HuH-7 (cell line): Measurements from ENCODE around the gene RABGAP1L.
A peak's percentile ranks its signal among the peaks of the same experiment; 100 is the strongest.
"Not testable (repeated sequence)": the region's sequence is repeated elsewhere in the genome, so short reads cannot be mapped to it uniquely, and the experiment has no call there.

ENCODE experiments used
- DNase-seq: peaks from one replicate; pipeline ENCODE4 v3.0.0; 2011; ENCODE audit warnings: low spot score

Gene RABGAP1L

DNA sequence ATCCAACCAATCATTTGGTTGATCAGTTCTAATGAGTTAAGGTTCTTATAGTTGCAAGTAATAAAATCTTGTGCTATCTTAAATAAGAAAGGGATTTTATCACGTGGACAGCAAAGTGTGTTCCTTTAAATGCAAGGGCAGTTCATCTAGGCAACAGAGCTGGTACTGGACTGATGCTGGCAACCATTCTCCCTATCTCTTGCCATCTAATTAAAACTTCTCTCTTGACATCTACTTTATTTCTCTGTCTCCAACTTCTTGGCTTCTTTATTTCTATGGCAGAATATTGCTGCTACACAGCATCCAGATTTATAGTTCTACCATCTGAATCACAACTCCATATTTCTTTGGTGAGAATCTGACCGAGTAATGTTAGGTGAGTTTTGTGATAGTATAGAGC lies 725.2 kb downstream of the RABGAP1L start:
- no peak for DNase-seq

DNA sequence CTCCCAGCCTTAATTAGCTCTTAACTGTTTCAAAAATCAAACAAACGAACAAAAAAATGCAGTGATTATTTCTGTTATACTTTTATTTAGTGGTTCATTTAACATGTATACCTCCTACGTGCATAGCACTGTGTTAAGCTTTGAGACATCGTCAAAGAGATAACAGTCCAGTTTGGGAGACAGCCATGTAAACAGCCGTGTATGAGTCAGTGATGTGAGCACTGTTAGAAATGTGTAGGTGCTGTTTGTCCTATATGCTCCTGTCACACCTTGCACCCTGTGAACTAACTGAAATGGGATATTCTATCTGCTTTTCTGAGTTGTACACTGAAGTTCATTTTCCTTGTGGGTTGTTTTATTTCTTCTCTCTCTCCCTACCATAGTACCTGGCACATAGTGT lies 730.7 kb downstream of the RABGAP1L start:
- no peak for DNase-seq

DNA sequence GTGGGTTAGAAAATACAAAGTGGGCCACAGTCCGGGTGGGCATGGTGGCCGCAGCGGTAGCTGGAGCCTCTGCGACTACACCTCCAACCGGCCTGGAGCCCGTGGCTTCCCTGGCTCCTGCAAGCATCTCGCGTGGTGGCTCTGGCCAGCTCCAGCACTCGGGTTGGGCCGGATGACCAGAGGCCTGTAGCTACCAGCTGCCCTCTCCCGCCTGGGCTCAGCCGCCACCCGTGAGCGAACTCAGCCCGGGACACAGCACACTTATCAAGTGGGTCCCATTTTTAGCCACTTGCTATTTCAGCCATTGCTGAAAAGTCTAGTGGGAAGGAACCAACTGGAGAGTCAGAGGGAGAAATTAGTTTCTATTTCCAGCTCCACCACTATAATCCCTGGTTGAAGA lies 732.7 kb downstream of the RABGAP1L start:
- DNase-seq: no peak

DNA sequence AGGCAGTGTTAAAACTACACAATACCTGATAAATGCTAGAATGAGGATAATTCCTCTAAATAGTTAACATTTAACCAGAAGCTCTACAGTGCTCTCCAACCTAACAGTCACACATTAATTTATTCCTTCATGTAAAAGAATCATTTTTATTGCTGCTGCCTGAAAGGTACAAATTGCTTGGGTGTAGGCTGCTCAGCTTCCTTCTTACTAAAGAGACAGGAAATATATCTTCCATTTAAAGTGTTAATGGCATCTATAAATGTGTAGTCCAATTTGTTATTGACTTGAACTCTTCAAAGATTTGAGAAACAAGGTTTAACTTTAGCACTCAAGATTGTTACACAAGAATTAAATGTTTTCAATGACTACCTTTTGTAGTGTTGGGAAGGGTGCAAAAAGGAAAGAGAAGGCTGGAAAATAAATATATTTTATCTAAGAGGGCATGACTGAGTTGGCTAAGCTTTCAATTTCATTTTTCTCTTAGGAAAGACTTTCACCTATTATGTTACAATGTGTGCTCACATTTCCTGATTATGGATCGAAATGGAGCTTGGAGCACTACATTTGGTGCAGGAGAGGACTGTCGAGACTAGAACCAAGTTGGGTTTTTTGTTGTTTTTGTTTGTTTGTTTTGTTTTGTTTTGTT lies 734.9 kb downstream of the RABGAP1L start:
- DNase-seq: no peak

DNA sequence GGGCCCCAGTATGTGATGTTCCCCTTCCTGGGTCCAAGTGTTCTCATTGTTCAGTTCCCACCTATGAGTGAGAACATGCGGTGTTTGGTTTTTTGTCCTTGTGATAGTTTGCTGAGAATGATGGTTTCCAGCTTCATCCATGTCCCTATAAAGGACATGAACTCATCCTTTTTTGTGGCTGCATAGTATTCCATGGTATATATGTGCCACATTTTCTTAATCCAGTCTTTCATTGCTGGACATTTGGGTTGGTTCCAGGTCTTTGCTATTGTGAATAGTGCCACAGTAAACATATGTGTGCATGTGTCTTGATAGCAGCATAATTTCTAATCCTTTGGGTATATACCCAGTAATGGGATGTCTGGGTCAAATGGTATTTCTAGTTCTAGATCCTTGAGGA lies 736.3 kb downstream of the RABGAP1L start:
- not testable (repeated sequence) for DNase-seq

DNA sequence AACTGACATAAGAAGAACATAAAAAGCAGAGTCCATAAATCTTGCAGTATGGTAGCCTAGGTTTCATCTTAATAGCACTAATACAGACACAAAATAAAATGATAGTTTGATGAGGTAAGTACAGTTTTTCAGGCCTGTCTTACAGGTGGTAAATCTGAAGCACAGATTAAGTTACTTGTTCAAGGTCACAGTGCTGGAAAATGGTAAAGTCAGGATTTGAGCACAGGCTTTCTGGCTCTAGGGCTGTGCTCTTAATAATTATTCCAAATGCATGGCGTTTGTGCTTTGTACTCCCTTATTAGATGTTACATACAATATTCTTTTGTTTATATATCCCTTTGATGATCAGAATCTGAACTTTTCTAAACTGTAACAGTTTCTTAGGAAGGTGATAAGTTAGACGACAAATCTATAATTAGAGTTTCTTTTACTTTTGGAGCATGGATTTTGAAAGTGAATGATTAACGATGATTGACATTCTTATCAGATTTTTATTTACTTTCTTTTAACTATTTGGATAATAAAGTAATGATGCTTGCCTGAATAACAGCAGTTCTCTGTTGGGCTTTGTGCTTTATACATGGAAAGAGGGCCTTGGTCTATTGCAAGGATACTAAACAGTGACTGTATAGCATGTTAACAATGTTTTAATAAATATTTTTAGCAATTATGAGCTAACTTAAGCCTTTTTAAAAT lies 738.9 kb downstream of the RABGAP1L start:
- DNase-seq: peak; percentile 26

DNA sequence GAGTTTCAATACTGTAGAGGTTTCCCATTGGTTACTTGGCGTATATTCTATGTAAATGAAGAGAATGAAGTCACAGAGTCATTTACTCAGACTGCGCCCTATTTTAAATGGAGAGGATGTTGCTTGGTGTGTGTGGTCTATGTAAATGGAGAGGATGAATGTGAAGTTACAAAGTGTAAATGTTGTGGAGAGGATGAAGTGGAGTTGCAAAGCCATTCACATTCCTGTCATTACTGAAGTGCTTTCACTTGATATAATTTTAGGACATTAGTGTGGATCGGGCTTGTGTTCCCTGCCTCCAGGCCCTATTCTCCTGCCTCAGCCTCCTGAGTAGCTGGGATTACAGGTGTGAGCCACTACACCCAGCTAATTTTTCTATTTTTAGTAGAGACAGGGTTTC lies 741.0 kb downstream of the RABGAP1L start:
- DNase-seq: no peak

DNA sequence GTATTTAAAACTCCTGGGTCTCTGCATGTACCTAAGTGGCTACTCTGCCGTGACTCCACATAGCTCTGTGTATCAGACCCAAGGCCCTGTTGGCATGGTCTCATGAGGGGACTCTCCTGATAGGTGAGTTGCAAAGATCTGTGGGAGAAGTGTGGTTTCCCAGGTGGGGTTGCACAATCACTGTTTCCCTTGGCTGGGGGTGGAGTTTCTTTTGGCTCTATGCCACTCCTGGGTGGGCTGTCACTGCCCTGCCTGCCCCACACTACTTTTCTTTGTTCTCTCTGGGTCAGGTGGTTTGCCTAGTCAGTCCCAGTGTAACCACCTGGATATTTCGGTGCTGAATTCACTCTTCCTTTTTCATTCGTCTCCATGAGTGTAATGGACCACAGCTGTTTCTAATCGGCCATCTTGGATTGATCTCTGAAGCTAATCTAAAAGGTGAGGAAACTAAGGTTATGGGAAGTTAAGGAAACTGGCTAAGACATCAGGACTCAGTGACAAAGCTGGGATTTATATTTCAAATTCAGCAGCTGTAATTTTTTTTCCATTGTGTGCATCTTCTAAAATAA lies 743.3 kb downstream of the RABGAP1L start:
- DNase-seq: no peak

DNA sequence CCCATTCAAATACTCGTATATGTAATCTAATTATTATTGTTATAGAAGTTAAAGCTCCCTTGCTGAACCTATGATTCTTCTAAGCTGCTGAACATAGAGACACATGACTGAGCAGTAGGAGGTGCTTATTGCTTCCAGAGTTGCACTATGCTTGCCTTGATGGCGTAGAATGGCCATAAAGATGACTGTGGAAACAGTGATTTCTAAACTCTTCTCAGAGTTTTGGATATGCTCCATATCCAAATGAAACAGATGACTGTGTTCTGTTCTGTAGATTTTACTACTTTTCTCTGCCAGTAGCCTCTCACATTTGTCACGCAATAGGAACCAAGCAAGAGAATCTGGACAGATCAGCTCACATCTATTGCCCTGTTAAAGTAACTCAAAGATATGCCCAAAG lies 752.3 kb downstream of the RABGAP1L start:
- no peak for DNase-seq

DNA sequence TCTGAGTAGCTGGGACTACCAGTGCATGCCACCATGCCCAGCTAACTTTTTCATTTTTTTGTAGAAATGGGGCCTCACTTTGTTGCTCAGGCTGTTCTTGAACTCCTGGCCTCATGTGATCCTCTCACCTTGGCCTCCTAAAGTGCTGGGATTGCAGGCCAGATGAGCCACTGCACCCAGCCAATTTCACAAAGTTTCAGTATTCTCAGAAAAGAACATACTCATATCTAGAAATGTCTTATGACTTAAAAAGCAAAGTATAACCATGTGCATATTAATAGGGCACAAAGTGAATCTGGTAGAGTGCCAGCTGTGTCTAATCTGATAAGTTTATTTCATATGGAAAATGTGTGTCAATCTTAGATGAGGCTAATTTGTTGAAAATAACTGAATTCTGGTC lies 752.9 kb downstream of the RABGAP1L start:
- no peak for DNase-seq

DNA sequence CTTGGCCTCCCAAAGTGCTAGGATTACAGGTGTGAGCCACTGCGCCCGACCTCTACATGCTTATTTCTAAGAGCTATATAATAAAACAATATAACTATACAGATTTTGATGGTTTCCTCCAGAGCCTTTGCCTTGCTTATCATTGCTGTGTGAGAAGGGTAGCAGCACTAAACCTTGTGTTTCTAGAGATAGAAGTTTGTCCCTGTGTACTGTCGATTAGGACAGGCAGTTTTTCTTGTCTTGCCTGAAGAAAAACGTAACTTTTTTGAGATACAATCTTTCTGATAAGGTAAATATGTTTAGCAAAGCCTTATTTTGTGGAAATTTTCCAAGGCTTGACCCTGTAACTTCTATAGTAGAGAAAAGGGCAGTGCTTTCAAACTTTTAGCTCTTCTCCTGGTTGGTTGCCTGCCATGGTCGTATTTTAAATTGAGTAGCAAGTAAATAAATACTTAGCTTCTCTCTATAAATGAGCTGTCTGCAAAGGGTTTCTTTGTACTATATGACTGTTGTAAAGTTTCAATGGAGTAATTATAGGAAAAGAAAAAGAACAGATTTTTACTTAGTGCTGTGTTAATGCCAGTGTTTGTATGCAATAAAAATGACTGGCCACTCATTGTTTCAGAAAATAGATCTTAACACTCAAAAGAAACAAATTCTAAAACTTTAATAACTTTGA lies 754.0 kb downstream of the RABGAP1L start:
- DNase-seq: no peak

DNA sequence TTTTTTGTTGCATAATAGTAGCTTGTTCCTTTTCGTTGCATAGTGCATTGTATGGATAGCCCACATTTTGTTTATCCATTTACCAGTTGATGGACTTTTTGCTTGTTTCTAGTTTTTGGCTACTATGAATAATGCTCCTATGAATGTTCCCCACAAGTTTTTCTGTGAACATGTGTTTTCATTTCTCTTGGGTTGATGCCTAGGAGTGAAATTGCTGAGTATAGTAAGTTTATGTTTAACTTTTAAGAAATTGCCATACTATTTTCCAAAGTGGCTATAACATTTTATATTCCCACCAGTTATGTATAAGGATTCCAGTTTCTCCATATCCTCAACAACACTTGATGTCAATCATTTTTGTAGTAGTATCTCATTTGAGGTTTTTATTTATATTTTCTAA lies 755.7 kb downstream of the RABGAP1L start:
- DNase-seq: no peak

DNA sequence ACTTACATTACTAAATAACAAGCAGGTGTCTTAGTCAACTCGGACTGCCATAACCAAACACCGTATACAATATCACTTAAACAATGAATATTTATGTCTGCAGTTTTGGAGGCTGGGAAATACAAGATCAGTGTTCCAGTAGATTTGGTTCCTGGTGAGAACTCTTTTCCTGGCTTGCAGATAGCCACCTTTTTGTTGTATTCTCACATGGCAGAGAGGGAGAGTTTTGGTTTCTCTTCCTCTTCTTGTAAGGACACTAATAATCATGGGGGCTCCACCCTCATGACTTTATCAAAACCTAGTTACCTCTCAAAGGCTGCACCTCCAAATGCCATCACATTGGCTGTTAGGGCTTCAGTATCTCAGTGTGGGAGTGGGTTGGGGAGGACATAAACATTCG lies 757.5 kb downstream of the RABGAP1L start:
- DNase-seq: no peak

DNA sequence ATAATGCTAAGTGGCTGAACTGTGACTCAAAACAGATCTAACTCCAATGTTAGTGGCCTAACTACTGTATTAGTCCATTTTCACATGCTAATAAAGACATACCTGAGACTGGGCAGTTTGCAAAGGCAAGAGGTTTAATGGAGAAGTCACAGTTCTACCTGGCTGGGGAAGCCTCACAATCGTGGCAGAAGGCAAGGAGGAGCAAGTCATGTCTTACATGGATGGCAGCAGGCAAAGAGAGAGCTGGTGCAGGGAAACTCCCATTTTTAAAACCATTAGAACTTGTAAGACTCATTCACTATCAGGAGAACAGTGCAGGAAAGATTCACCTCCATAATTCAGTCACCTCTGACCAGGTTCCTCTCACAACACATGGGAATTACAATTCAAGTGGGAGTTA lies 760.8 kb downstream of the RABGAP1L start:
- no peak for DNase-seq

DNA sequence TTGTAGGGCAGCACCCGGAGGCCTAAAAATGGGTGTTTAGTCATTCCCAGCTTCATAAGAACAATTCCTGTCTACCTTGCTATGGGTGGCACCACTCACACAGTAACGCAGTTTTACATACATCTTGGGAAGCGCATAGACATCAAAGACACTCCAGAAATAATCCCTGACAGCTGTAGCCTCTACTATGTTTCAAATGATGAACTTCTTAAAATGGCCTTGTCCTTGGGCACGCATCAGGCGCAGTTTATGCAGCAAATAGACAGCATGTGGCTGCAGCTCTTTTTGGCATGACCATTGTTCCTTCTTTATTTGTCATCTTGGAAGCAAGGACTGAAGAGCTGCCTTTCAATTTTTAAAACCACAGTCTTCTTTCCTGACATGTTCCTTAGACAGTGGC lies 762.8 kb downstream of the RABGAP1L start:
- DNase-seq: no peak

DNA sequence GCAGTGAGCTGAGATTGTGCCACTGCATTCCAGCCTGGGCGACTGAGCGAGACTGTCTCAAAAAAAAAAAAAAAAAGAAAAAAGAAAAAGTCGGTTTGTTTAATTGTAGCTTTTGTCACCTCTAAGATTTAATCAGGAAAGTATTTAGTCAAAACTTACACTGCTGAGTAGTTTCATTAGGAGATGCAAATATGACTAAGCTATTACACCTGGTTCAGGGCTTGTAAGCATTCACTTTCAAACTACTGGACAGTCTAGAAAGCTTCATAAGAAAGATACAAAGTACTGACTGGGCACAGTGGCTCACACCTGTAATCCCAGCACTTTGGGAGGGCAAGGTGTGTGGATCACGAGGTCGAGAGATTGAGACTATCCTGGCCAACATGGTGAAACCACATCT lies 764.5 kb downstream of the RABGAP1L start:
- no peak for DNase-seq

DNA sequence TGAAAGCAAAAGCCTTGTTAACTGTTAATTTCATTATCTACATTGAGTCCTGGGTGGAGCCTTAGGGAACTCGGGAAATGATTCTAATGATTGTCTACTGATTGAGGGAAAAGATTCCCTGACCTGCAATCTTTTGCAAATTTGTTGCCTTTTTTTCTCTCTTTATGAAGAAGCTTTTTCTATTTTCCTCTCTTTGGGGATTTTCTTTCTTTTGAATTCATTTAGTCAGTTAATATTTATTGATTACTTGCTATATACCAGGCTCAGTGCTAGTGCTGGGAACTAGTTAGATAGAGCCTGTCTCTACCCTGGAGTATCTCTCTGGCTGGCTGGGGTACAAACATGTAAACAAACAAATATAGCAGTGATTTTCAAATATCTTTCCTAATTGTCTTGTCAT lies 769.2 kb downstream of the RABGAP1L start:
- DNase-seq: no peak

DNA sequence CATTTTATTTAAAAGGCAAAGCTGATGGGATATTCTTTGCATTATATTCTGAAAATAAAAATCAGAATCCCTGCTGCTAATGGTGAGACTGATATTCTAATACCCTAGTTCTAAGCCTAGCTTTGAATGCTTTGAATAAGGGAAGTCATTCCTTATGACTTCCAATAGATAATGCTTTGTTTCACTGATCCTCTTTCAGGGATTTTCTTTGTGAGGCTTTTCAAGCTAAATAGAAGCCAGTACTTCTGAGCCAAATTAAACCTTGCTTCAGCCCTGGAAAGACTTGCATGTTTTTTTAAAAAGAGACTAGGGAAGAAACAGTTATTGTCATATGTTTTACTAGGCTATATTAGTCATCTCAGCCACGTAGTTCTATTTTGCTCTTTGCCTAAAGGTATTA lies 771.9 kb downstream of the RABGAP1L start:
- DNase-seq: no peak

DNA sequence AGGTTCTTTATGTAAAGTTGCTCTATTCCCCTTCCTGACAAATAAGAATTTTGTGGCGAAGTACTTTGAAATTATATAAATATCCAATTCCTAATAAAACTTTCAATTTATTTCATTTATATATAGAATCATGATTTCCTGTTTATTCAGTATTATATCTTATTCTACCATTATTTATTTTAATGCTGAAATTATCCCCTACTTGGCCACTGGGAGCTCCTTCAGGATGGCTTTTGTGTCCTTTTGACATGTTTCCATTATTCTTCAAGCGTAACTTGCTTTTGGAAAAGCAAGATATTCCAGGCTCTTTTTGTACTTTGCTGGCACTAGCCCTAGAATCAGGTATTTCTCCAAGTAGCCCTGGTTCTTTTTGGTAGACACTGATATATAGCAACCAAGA lies 773.3 kb downstream of the RABGAP1L start:
- DNase-seq: no peak

DNA sequence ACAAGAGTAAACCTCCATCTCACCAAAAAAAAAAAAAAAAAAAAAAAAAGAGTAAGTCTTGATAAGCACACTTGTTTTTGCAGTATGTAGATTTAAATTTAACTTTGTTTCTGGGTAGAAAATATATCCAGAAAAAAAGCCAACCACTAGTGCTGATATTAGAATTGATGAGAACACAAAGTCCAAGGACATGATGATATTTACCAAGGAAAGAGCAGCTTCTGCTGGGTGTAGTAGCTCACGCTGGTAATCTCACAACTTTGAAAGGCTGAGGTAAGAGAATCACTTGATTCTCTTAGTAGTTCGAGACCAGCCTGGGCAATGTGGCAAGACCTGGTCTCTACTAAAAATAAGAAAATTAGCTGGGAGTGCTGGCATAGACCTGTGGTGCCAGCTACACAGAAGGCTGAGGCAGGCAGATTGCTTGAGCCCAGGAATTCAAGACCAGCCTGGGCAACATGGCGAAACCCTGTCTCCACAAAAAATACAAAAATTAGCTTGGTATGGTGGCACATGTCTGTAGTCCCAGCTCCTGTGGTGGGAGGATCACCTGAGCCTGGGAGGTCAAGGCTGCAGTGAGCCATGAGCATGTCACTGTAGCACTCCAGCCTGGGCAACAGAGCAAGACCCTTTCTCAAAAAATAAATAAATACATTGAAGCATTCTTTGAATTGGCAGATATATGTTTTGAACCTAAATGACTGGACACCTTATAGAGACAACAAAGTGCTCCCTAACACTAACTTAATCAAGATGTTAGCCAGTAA lies 776.8 kb downstream of the RABGAP1L start:
- DNase-seq: no peak

DNA sequence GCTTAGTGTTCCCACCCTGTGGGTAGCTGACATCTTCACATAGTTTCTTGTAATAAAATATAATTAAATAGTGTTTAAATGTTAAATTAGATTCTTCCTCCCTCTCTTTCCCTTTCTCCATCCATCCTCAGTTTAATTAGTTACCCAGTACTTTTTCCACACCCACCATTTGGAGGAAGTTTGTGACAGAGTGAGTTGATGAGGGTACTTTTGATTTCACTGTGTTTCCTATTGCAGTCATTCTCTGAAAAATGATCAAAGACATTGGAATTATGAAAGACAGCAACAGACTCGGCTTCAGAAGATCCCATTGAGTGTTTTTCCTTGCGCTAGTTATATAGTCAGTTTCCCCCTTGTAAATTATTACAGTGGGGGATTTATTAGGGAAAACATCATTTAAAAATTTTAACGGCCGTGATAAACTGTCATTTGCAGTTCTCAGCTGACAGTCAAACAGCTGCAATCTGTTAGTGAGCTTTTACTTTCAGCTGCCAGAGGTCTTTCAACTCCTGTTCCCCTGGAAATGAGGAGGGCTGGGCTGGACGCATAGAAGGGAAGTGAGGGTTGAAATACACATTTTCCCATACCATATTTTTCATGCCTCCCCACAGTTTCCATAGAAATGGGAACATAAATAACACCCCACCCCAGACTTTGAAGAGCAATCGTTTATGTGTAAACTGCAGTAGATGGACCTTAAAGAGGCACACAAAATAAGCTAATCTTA lies 779.1 kb downstream of the RABGAP1L start:
- DNase-seq: no peak
